NCI-H446 treated with DMSO at 0.1 percent for 48 hours (cell line): ENCODE measurements around the gene SPNS2.

Experiments
- DNase-seq: peaks from one replicate; lab custom pipeline; 2025; lab: John Stamatoyannopoulos, UW

Gene SPNS2

DNA sequence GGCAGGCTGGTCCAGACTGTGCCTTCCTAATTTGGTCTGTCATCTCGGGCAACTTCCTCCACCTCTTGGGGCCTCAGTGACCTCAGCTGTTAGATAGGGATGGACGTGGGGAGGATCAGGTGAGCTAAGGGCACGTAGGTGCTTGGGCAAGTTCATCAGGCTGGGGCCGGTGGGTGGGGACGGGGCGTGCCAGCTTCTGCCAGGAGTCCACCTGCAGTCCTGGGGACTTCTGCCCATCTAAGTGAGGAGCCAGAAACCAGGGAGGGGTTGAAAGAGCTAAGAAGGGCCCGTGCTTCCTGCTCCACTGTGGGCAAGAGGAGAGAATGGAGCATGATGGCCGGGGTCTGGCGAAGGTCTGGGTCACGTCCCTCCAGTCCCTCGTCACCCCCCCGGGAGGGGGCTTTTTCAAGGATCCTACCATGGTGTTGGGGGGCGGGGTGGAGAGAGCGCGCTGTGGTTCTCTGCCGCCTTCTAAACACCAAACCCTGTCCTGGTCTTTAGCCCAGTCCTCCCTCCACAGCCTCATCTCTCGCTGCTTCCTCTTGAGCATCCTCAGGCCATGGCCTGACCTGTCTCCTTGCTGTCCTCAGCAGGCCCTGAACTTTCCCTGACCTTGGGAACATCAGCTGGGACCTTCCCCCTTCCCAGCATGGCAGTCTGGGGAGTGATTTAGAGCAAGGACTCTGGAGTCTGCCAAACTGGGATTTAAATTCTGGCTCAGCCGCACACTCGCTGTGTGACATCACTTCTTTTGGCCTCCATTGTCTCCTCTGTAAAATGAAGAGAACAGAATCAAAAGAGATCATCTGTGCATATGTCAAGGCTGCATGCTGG is 21.6 kb downstream of the SPNS2 start:
- DNase-seq: no peak

DNA sequence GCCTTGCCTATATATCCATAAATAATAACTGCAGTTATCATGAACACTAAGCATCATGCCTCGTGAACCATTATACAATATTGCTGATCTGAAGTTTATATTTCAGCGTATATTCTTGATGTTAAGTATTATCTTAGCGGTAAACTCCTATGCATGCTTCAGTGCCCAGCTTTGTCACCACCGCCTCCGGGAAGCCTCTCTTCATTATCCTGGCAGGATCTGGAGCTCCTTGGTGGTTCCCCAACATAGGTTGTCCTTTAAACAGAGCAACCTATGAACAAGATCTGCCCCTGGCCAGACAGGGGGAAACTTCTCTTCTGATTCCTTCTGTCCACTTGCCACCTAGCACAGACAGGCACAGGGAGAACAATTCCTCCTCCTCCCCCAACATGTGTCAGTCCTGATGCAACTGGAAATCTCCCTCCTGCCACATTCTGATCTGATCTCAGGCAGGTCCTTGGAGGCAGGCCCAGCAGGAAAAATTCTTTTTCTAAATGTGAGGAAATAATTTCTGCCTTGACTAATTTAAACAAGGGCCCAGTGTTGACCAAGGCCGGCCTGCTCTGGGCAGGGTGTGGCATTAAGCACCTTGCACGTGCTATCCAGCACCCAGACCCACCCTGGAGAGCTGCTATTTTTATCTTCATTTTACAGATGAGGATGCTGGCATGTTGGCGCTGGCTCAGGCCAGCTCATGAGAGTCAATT is 22.4 kb downstream of the SPNS2 start:
- DNase-seq: no peak

DNA sequence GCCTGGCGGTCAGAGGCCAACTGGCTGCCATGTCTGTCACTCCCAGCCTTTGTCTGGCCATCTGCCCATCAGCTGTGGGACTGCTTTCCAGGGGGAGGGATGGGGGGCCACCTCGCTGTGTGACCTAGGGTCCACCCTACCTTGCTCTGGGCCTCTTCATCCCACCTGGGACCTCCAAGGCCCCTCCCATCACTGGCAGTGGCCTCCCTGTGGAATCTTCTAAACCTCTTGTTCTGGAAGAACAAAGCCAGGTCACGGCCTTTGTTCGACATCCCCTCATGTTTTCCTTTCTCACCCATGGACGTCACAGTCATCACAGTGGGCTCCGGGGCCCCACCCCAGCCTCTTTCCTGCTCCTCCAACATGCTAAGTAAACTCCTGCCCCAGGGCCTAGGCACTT is 24.0 kb downstream of the SPNS2 start:
- no peak for DNase-seq

DNA sequence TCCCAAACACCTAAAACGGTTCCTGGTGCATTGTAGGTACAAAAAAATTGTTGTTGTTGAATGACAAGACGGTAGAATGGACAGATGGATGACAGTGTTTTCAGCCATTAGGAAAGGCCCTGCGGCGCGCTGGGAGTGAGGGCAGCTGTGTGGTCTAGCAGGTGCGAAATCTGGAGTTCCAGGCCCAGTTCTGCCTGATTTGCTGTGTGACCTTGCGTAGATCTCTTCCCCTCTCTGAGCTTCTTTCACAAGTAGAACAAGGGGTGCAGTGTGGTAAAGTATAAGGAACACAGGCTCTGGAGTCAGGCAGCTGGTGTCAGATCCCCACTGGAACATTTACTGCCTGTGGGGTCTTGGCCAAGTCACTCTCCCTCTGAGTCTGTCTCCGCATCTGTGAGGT is 25.3 kb downstream of the SPNS2 start:
- DNase-seq: no peak

DNA sequence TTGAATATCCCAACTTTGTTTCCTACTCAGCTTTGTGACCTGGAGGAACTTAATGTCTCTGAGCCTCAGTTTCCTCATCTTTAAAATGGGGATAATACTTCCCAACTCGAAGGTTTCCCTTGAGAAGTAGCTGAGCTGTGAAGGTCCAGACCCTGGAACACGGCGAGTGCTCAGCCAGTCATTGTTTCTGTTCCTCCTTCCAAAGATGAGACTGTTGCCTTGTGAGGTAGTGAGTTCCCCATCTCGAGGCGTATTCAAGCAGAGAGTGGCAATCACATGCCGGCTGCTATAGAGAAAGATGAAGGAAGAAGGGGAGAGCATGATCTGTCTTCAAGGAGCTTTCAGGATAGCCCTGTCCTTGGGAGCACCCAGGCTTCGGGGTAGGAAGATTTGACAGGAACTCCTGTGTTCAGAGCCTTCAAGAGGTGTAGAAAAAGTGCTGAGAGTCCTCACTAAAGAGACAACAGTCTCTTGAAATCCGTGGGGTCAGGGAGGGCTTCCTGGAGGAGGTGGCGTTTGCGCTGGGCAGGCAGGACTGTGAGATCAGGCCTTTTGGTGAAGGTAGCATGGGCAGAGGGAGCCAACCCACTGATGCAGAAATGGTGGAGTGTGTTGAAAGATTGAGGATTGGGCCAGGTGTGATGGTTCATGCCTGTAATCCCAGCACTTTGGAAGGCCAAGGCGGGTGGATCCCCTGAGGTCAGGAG is 27.2 kb downstream of the SPNS2 start:
- DNase-seq: no peak

DNA sequence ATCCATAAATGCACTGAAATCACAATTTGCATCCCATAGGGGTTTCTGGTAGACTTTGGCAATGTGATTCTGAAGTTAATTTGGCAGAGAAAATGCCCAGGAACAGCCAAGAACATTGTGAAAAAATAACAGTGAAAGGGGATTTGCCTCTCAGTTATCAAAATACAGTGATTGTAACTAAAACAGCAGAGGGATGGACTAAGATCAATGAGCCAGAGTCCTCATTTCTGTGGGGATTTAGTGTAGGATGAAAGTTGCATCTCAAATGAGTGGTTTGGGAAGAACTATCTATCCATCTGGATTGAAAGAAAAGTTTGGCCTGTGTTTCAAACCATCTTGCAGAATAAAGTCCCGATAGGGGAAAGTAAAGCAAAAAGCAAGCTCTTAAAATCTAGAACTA is 28.5 kb downstream of the SPNS2 start:
- DNase-seq: no peak

DNA sequence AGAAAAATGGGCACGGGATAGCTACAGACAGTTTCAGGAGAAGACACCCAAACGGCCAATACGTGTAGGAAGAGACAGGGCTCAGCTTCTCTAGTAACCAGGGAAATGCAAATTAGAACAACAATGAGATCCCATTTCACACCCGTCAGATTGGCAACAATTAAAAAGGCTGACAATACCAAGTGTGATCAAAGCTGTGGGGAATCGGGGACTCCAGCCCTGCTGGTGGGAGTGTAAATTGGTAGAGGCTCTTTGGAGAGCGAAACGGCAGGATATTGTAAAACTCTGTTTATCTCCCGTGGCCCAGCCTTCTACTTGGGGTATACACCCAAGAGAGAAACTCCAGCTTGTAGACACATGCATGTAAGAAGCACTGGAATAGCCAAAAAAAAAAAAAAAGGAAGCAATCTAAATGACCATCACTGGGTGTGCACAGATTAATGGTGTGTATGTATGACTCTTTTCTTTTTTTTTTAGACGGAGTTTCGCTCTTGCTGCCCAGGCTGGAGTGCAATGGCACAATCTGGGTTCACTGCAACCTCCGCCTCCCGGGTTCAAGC is 29.0 kb downstream of the SPNS2 start:
- no peak for DNase-seq

DNA sequence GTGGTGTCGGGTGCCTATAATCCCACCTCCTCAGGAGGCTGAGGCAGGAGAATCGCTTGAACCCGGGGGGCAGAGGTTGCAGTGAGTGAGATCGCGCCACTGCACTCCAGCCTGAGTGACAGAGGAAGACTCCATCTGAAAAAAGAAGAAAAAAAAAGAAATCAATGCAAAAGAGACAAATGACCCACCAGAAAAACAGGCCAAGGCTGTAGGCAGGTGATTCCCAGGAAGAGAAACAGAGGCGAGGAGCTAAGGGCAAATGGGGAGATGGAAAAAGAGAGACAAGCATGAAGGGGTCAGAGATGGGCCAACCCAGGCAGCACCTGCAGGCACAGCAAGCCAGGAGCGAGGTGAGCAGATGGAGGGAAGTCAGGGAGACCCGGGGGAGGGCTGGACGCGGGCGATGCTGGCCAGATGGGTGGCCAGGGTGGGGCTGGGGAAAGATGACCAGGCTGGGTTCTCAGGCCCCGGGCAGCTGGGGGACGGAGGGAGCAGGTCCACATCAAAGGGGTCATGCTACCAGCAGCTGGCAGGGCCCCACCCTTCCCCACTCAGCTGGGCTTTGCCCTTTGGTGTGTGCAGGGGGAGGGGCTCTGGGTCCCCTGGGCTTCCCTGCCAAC is 31.0 kb downstream of the SPNS2 start:
- no peak for DNase-seq

DNA sequence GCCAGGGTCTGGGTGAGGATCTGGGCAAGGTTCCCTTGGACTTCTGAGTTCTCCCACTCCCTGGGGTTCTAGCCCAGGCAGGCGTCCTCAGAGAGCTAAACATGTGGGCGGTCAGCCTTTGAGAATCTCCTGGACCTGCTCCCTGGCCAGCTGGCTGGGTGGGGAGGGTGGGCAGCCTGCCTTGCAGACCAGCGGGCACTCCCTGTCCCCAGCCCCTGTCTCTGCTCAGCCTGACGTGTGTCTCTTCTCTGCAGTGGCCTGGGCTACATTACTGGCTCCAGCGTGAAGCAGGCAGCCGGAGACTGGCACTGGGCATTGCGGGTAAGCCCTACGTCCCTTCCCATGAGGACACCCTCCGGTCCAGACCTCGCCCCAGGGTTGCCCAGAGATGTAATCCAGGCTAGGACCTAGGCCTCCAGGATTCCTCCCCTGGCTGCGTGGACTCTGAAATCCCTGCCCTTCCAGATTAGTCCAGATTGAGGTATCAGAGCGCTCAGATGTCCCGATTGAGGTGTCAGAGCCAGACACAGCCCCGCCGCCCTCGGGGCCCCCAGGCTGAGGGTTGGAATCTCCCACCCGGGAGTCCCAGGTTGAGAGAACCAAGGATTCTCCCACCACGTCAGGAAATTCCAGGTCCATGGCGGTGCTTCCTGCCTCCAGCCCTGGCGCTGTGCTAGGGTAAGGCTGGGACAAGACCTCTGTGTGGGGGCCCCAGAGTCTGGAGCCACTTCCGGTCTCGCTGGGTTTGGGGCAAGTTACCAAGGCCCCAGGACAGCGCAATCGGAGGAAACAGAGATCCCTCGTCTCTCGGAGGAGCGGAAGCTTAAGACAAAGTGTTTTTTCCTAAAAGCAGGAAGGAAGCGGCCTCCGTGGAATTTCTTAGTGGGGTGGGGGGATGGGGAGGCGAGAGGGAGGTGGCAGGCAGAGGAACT is 32.4 kb downstream of the SPNS2 start:
- no peak for DNase-seq

DNA sequence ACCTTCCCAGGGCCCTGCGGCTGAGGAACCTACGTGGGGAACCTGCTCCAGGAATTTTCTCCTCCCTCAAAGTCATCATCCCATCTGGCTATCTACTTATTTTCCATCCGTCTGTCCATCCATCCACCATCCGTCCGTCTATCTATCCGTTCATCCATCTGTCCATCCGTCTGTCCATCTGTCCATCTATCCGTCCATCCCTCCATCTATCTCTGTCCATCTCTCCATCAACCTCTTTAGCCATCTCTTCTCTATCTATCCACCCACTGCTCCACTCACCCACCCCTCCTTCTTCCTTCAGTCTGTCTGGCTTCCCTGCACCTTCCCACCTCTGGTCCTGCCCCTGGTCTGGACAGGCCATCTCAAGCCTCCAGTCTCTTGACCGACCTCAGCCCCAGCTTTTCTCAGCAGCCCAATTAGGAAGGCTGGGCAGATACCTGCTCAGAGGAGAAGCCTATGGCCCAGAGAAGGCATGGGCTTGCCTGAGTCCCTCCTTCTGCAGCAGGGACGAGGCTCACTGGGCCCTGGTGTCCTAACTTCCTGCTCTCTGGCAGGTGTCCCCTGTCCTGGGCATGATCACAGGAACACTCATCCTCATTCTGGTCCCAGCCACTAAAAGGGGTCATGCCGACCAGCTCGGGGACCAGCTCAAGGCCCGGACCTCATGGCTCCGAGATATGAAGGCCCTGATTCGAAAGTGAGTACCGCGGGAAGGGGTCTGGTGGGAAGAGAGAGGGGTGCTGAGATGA is 33.5 kb downstream of the SPNS2 start:
- DNase-seq: no peak

DNA sequence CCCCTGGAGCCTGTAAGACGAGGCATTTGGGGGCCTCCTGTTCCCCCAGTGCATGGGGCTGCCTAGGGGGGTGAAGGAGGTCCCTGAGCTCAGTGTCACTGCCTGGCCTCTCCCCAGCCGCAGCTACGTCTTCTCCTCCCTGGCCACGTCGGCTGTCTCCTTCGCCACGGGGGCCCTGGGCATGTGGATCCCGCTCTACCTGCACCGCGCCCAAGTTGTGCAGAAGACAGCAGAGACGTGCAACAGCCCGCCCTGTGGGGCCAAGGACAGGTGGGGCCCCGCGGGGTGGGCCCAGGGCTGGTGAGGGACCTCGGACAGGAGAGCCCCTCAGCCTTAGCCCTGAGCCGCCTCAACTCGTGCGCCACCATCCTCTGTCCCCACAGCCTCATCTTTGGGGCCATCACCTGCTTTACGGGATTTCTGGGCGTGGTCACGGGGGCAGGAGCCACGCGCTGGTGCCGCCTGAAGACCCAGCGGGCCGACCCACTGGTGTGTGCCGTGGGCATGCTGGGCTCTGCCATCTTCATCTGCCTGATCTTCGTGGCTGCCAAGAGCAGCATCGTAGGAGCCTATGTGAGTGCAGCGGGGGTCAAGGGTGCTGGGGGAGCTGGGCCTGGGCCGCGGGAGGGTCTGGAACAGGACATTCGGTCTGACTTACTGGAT is 34.3 kb downstream of the SPNS2 start:
- no peak for DNase-seq

DNA sequence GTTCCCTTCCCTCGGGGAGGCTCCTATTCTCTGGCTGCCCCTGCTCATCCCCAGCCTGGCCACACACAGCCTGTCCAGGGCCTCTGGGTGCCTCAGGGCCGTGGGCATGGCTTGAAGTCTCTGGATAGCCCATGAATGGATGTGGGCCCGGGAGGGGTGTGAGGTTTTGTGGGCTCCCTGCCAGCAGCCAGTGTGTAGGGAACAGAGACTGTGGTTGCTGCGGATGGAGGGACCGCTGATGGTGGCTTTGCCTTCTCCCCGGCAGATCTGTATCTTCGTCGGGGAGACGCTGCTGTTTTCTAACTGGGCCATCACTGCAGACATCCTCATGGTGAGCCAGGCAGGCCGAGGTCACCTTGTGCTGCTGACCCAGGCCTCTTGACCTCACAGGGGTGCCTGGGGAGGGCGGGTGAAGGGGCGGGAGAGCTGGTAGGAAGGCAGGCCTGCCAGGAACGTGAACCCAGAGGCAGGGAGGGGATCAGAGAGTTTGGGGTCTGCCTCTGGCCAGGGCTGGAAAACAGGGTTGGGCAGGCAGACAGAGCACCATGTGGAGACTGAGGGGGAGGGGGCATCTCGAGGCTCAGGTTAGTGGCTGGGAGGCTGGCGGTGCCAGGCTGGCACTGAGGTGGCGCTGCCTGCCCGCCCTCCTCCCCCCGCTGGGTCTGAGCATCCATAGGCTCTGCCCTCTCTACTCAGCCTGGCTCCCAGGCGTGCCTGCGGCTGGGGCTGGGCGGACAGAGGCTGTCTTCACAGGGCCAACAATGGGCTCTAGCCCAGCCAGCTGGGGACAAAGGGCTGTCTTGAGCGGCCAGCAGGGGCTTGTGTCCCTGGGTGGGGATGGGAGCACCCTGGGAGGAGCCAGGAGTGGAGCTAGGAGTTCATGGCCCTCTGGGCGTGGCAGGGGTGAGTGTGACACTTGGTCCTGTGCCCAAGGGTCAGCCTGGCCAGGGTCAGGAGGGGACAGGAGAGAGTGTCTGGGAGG is 35.1 kb downstream of the SPNS2 start:
- DNase-seq: no peak

DNA sequence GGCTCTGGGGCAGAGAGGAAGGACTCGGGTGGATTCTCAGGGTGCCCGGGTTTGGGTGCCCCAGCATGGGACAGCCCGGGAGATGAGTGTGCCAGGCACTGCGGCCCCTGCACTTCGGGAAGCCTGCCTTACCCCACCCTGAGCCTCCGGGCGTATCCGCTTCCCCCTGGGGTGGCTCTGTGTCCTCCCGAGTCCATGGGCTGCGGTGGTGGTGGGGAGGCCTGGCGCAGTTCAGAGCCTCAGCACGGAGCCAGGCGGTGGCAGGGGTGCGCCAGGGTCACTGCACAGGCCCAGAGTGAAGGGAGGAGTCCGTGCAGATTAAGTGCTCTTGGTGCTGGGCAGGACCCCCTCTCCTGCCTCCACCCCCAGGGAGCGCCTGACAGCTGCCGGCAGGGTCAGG is 35.8 kb downstream of the SPNS2 start:
- no peak for DNase-seq

DNA sequence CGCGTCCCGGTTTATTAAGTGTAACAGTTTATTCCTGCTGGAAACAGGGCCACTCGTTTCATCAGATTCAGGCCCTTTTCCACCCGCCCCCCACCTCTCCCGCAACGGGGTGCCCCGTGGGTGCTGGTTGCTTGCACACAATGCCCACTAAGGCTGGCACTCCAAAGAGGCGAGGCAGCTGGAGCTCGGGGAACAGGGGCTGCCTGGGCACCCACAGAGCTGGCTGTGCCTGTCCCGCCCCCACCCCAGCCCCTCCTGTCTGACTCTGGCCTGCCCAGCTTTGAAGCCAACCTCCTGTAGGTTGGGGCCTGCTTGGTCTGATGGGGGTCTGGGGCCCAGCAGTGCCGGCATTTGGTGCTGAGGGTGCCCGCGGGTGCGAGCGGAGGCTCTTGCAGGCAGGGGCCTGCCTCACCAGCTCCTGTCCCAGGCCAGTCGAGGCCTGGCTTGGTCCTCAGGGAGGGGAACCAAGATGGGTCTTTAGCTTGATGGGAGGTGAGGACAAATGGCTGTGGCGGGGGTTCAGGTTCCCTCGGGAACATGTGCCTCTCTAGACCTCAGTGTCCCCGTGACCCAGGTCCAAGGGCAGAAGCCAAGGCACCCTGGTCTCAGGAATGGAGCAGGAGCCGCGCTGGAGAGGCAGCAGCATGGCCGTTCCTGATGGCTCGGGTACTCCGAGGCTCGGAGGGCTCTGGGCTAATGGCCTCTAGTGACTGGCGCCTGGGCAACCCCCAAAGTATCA is 36.4 kb downstream of the SPNS2 start:
- no peak for DNase-seq

DNA sequence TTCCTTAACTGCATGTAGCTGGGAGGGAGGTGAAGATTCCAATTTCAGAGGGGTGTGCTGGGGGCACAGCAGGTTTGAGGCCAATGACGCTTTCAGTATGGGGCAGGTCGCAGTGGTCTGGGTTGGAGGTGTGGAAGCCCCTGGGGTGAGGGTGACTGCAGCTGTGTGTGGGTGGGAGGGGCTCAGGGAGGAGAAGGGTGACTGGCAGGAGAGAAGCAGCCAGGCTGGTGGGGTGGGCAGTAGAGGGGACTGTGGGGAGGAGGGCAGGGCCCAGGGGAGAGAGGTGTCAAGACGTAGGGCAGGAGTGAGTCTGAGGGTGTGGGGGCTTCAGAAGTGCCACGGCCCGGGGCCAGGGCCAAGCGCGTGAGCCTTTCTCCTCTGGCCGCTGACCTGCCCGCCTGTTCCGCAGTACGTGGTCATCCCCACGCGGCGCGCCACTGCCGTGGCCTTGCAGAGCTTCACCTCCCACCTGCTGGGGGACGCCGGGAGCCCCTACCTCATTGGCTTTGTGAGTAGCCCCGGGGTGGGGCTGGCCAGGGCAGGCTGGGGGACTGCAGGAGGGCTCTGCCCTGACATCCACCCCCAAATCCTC is 37.1 kb downstream of the SPNS2 start:
- DNase-seq: no peak

DNA sequence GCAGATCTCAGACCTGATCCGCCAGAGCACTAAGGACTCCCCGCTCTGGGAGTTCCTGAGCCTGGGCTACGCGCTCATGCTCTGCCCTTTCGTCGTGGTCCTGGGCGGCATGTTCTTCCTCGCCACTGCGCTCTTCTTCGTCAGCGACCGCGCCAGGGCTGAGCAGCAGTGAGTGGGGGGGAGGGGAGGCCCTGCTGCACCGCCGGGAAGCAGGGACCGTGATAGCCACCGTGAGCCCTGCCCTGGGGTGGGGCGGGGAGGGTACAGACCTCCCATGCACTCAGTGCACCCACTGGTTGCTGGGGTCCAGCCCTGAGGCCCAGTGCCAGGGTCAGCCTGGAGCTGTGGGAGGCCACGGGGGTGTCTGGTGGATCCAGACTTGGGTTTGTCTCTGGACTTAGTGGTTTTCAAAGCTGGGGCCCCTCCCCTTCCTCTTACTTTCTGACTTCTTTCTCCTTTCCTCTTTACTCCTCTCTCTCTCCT is 37.6 kb downstream of the SPNS2 start:
- DNase-seq: no peak

DNA sequence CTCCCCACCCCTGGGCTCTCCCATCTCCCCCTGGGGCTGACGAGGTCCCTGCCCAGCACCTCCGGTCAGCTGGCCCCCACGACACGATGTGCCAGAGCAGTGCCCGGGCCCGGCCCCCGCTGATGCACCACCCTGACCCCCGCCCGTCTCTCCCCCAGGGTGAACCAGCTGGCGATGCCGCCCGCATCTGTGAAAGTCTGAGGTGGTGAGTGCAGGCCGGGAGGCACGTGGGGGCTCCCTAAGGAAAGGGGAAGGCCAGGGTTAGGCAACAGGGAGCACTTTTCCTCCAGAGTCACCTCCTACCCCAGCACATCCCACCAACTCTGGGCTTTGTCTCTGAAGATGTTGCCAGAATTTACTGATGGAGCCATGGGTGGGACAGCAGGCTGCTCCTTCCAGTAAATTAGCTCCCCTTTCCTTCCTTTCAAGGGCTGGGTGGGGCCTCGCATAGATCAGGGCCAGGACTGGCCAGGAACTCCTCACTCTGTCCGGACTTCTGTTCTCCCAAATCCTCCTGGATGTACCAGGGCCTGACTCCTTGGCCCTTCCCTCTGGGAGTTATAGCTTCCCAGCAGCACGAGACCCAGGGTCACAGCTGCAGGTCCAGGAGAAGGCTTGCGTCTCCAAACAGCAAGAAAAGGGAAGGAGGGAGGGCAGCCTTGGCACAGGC is 38.2 kb downstream of the SPNS2 start:
- no peak for DNase-seq
